ENCODE data around the gene MRTFB.

The MRTFB gene

GRCh38 chr16:14249291-14250032, 178.3 kb downstream of the MRTFB start:
- ChIA-PET POLR2A (no interaction called here), CTCF (interaction anchor here (0.9 to 1.7 kb wide), 4 partner anchors 9 to 46 kb away, joined by 3 to 7 read pairs (median 4); no protein-coding TSS in a partner anchor)
- DNase-seq (ENCODE audit: extremely low spot score) = peak; percentile 53
- TF ChIP-seq L3MBTL2 (conservative IDR thresholded peaks at IDR 0.05) (no peak), CTBP1 (IDR thresholded peaks at IDR 0.05; ENCODE audit: borderline replicate concordance) (no peak), NFRKB (IDR thresholded peaks at IDR 0.05) (no peak)
- TF ChIP-seq, protein P1, sequence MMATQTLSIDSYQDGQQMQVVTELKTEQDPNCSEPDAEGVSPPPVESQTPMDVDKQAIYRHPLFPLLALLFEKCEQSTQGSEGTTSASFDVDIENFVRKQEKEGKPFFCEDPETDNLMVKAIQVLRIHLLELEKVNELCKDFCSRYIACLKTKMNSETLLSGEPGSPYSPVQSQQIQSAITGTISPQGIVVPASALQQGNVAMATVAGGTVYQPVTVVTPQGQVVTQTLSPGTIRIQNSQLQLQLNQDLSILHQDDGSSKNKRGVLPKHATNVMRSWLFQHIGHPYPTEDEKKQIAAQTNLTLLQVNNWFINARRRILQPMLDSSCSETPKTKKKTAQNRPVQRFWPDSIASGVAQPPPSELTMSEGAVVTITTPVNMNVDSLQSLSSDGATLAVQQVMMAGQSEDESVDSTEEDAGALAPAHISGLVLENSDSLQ (IDR thresholded peaks at IDR 0.05) = no peak

DNA sequence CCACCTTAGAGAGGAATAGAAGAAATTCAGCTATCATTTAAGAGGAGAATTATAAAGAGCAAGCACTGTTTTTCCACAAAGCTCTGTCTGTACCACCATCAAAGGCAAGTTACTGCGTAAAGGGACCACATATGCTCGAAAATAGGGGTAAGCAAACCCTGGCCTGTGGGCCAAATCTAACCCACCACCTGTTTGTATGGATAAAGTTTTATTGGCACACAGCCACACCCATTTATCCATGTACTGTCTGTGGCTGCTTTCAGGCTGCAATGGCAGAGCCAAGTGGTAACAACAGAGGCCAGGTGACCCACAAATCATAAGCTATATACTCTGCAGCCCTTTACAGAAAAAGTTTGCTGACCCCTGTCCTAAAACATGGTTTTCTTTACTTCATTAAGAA, 180.3 kb downstream of the MRTFB start:
- POLR2A ChIA-PET = no interaction called here
- CTCF ChIA-PET = no interaction called here
- DNase-seq (ENCODE audit: extremely low spot score) = no peak
- TF ChIP-seq NFRKB (IDR thresholded peaks at IDR 0.05) = no peak
- no peak for TF ChIP-seq ARNT (IDR thresholded peaks at IDR 0.05)
- no peak for TF ChIP-seq TARDBP (IDR thresholded peaks at IDR 0.05)
- TF ChIP-seq, protein P1 (IDR thresholded peaks at IDR 0.05) = no peak

DNA sequence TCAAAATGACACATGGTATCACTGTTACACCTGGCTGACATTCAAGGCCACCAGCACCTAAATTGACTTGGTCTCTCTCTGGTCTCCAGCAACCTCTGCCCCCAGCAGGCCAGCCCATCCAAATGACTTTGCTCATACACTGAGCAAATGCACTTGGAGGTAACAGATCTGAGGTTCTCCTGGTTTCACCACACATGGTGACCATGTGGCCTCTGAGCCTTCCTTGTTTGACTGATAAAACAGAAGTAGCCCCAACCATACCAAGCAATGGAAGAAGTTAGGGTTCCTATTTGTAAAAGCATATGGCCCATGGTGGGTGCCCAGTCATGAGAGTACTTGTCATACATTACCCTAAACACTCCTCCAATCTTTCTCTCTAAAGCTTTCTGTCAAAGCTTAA, 181.7 kb downstream of the MRTFB start:
- POLR2A ChIA-PET = no interaction called here
- CTCF ChIA-PET = no interaction called here
- TF ChIP-seq L3MBTL2 (conservative IDR thresholded peaks at IDR 0.05) (no peak), ZNF384 (IDR thresholded peaks at IDR 0.05) (no peak), FOXK2 (IDR thresholded peaks at IDR 0.05) (no peak)
- DNase-seq (ENCODE audit: extremely low spot score) = no peak

DNA sequence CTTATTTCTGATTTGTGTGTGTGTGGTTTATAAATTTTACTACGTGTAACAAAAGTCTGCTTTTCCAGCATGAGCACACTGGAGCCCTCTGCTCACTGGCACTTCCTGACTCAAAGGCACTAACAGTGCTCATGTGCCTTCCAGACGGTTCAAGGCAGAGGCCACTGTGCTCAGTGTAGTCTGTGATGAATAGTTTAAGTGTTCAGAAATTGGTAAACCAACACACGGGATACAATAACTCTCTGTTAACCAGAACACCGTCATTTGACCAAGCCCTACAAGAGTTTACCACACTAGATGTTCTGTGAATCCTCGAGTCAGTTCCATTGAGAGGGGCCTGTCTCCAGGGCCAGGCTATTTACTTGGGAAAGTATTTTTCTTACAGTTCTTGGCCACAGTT, 191.9 kb downstream of the MRTFB start:
- POLR2A ChIA-PET = no interaction called here
- no peak for DNase-seq (ENCODE audit: extremely low spot score)
- CTCF ChIA-PET = no interaction called here
- TF ChIP-seq L3MBTL2 (conservative IDR thresholded peaks at IDR 0.05) = no peak
- TF ChIP-seq TARDBP (IDR thresholded peaks at IDR 0.05) = no peak
- TF ChIP-seq ZNF384 (IDR thresholded peaks at IDR 0.05) = no peak
- no peak for TF ChIP-seq FOXK2 (IDR thresholded peaks at IDR 0.05)
- TF ChIP-seq, protein P1 (IDR thresholded peaks at IDR 0.05) = no peak
- no peak for TF ChIP-seq ELF4 (IDR thresholded peaks at IDR 0.05)
- no peak for TF ChIP-seq BHLHE40 (IDR thresholded peaks at IDR 0.05; ENCODE audit: borderline replicate concordance)
- no peak for TF ChIP-seq FOXA1 (IDR thresholded peaks at IDR 0.05)
- no peak for TF ChIP-seq SUZ12 (IDR thresholded peaks at IDR 0.05)
- no peak for TF ChIP-seq SP1 (IDR thresholded peaks at IDR 0.05)
- no peak for TF ChIP-seq CTBP1 (IDR thresholded peaks at IDR 0.05; ENCODE audit: borderline replicate concordance)
- no peak for TF ChIP-seq FOXM1 (IDR thresholded peaks at IDR 0.05; ENCODE audit: borderline replicate concordance)
- no peak for TF ChIP-seq LEF1 (IDR thresholded peaks at IDR 0.05; ENCODE audit: borderline replicate concordance)
- TF ChIP-seq ARNT (IDR thresholded peaks at IDR 0.05) = no peak
- TF ChIP-seq NFRKB (IDR thresholded peaks at IDR 0.05) = no peak
- no peak for TF ChIP-seq HDGF (IDR thresholded peaks at IDR 0.05; ENCODE audit: borderline replicate concordance)

DNA sequence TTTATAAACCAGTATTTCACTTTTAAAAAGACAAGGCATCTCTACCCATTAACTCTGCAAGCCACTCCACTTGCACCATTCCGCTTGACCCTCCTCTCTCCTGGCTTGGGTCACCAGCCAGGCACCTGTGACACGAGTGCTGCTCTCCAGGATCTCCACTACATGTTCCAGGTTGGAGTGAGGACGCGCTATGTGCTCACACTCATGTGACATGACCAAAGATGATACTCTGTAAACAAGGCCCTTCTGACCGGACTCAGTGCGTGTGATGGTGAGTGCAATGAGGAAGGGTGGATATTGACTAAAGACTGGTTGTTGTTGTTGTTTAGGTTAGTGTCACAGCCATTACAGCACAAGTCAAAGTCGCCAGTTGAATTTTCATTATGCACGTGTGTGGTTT, 192.7 kb downstream of the MRTFB start:
- TF ChIP-seq FOXA1 (IDR thresholded peaks at IDR 0.05) (no peak), FOXK2 (IDR thresholded peaks at IDR 0.05) (no peak), CTBP1 (IDR thresholded peaks at IDR 0.05; ENCODE audit: borderline replicate concordance) (no peak), ZNF384 (IDR thresholded peaks at IDR 0.05) (no peak), LEF1 (IDR thresholded peaks at IDR 0.05; ENCODE audit: borderline replicate concordance) (no peak), L3MBTL2 (conservative IDR thresholded peaks at IDR 0.05) (no peak), SP1 (IDR thresholded peaks at IDR 0.05) (no peak), NFRKB (IDR thresholded peaks at IDR 0.05) (no peak), ARNT (IDR thresholded peaks at IDR 0.05) (no peak), BHLHE40 (IDR thresholded peaks at IDR 0.05; ENCODE audit: borderline replicate concordance) (no peak), SUZ12 (IDR thresholded peaks at IDR 0.05) (no peak), TARDBP (IDR thresholded peaks at IDR 0.05) (no peak), ELF4 (IDR thresholded peaks at IDR 0.05) (no peak), HDGF (IDR thresholded peaks at IDR 0.05; ENCODE audit: borderline replicate concordance) (no peak)
- TF ChIP-seq, protein P1 (IDR thresholded peaks at IDR 0.05) = no peak
- POLR2A ChIA-PET = no interaction called here
- CTCF ChIA-PET = no interaction called here
- DNase-seq (ENCODE audit: extremely low spot score) = no peak

GRCh38 chr16:14264327-14264943, 193.3 kb downstream of the MRTFB start:
- CTCF ChIA-PET = no interaction called here

More at GRCh38 chr16:14264327-14264943, 193.3 kb downstream of the MRTFB start:
- POLR2A ChIA-PET = no interaction called here
- no peak for DNase-seq (ENCODE audit: extremely low spot score)
- TF ChIP-seq, protein P1 (IDR thresholded peaks at IDR 0.05) = no peak
- TF ChIP-seq LEF1 (IDR thresholded peaks at IDR 0.05; ENCODE audit: borderline replicate concordance) = no peak
- no peak for TF ChIP-seq BHLHE40 (IDR thresholded peaks at IDR 0.05; ENCODE audit: borderline replicate concordance)

Measured in HEK293T (cell line).